ENCODE results near the gene KCNJ12. TPM values are rescaled to one million over a fixed set of nuclear protein-coding genes. Genes with fewer than 3 reads are reported as not detected.
"Not testable (repeated sequence)": the region's sequence is repeated elsewhere in the genome, so short reads cannot be mapped to it uniquely, and the experiment has no call there.

KCNJ12 gene
- total and polyA plus RNA-seq, 4 experiments from 2014 or later = not detected

GRCh38 chr17:21422311-21423189, 46.4 kb downstream of the KCNJ12 start:
- H3K36me3 ChIP-seq (ENCODE audit: insufficient read depth, low read length); H3K36me3 Mint-ChIP-seq; POLR2A ChIA-PET (ENCODE audit: partially characterized antibody); H3K4me3 ChIP-seq (ENCODE audit: low read length in 2 of 2); DNase-seq; H3K27me3 ChIP-seq (ENCODE audit: insufficient read depth, low read length); H3K4me3 Mint-ChIP-seq; H3K9me3 Mint-ChIP-seq; H3K9me3 ChIP-seq (ENCODE audit: control insufficient read depth in 1 of 2, low read length in 2 of 2); H3K27me3 Mint-ChIP-seq; CTCF ChIA-PET (ENCODE audit: partially characterized antibody); H3K27ac ChIP-seq (ENCODE audit: low read depth, low read length); intact Hi-C loops (cut with micrococcal nuclease): not testable (repeated sequence)
- peaks cover 10% of the 10 kb centered on the region for H3K4me1 ChIP-seq (ENCODE audit: insufficient read depth, low read length)
- Mint-ChIP-seq H3K4me1 (peaks cover 5 to 20% (median 14%) of the 10 kb centered on the region in 4 donors), H3K27ac (peak overlapping the region in 1 of 7 donors; percentile 4)

GRCh38 chr17:21423190-21423493, 47.0 kb downstream of the KCNJ12 start:
- POLR2A ChIA-PET (ENCODE audit: partially characterized antibody); CTCF ChIA-PET (ENCODE audit: partially characterized antibody); H3K4me3 Mint-ChIP-seq: not testable (repeated sequence)

GRCh38 chr17:21424697-21425096, 48.5 kb downstream of the KCNJ12 start:
- CTCF ChIA-PET (ENCODE audit: partially characterized antibody); intact Hi-C loops (cut with micrococcal nuclease); H3K4me1 Mint-ChIP-seq; H3K9me3 Mint-ChIP-seq; H3K27ac ChIP-seq (ENCODE audit: low read depth, low read length); H3K4me3 Mint-ChIP-seq; H3K9me3 ChIP-seq (ENCODE audit: control insufficient read depth in 1 of 2, low read length in 2 of 2); H3K36me3 ChIP-seq (ENCODE audit: insufficient read depth, low read length); H3K27me3 Mint-ChIP-seq; H3K27me3 ChIP-seq (ENCODE audit: insufficient read depth, low read length); POLR2A ChIA-PET (ENCODE audit: partially characterized antibody); H3K27ac Mint-ChIP-seq; H3K4me3 ChIP-seq (ENCODE audit: low read length in 2 of 2); DNase-seq; H3K4me1 ChIP-seq (ENCODE audit: insufficient read depth, low read length); H3K36me3 Mint-ChIP-seq: not testable (repeated sequence)

More at GRCh38 chr17:21423190-21423493, 47.0 kb downstream of the KCNJ12 start:
- H3K4me3 ChIP-seq (ENCODE audit: low read length in 2 of 2); DNase-seq; H3K27ac Mint-ChIP-seq; intact Hi-C loops (cut with micrococcal nuclease); H3K9me3 Mint-ChIP-seq; H3K27me3 ChIP-seq (ENCODE audit: insufficient read depth, low read length); H3K27ac ChIP-seq (ENCODE audit: low read depth, low read length); H3K36me3 ChIP-seq (ENCODE audit: insufficient read depth, low read length); H3K27me3 Mint-ChIP-seq; H3K36me3 Mint-ChIP-seq; H3K9me3 ChIP-seq (ENCODE audit: control insufficient read depth in 1 of 2, low read length in 2 of 2): not testable (repeated sequence)
- H3K4me1 Mint-ChIP-seq = peaks cover 5 to 20% (median 14%) of the 10 kb centered on the region in 4 donors
- peaks cover 10% of the 10 kb centered on the region for H3K4me1 ChIP-seq (ENCODE audit: insufficient read depth, low read length)

- DNase-seq = no peak
- ChIA-PET POLR2A (ENCODE audit: partially characterized antibody) (no interaction called here), CTCF (ENCODE audit: partially characterized antibody) (no interaction called here)
- H3K4me1 Mint-ChIP-seq = peaks cover 0 to 4% (median under 1%) of the 10 kb centered on the region in 4 donors
- no peak overlapping the region for H3K4me3 ChIP-seq (ENCODE audit: low read length in 2 of 2)
- no peaks in the 10 kb centered on the region for H3K27me3 ChIP-seq (ENCODE audit: insufficient read depth, low read length)
- H3K4me3 Mint-ChIP-seq = no peak overlapping the region
- no peaks in the 10 kb centered on the region for H3K9me3 Mint-ChIP-seq
- no peaks in the 10 kb centered on the region for H3K4me1 ChIP-seq (ENCODE audit: insufficient read depth, low read length)
- H3K27ac Mint-ChIP-seq = no peak overlapping the region
- no peaks in the 10 kb centered on the region for H3K9me3 ChIP-seq (ENCODE audit: control insufficient read depth in 1 of 2, low read length in 2 of 2)
- no peaks in the 10 kb centered on the region for H3K36me3 Mint-ChIP-seq
- intact Hi-C loops (cut with micrococcal nuclease) = no loop called here
- no peaks in the 10 kb centered on the region for H3K36me3 ChIP-seq (ENCODE audit: insufficient read depth, low read length)
- H3K27ac ChIP-seq (ENCODE audit: low read depth, low read length) = no peak overlapping the region
- peaks cover 6 to 8% of the 10 kb centered on the region in 2 donors for H3K27me3 Mint-ChIP-seq
Measured at GRCh38 chr17:21425321-21425720, 49.2 kb downstream of the KCNJ12 start.

- Histone ChIP-seq H3K27me3 (ENCODE audit: insufficient read depth, low read length) (no peaks in the 10 kb centered on the region), H3K9me3 (ENCODE audit: control insufficient read depth in 1 of 2, low read length in 2 of 2) (no peaks in the 10 kb centered on the region), H3K27ac (ENCODE audit: low read depth, low read length) (no peak overlapping the region), H3K4me3 (ENCODE audit: low read length in 2 of 2) (no peak overlapping the region), H3K4me1 (ENCODE audit: insufficient read depth, low read length) (no peaks in the 10 kb centered on the region), H3K36me3 (ENCODE audit: insufficient read depth, low read length) (no peaks in the 10 kb centered on the region)
- Mint-ChIP-seq H3K36me3 (no peaks in the 10 kb centered on the region), H3K4me3 (no peak overlapping the region), H3K4me1 (peaks cover 0 to 4% (median under 1%) of the 10 kb centered on the region in 4 donors), H3K9me3 (no peaks in the 10 kb centered on the region), H3K27ac (peak overlapping the region in 1 of 7 donors; percentile 77), H3K27me3 (peaks cover 6 to 8% of the 10 kb centered on the region in 2 donors)
- CTCF ChIA-PET (ENCODE audit: partially characterized antibody) = no interaction called here
- no peak for DNase-seq
- POLR2A ChIA-PET (ENCODE audit: partially characterized antibody) = no interaction called here
- intact Hi-C loops (cut with micrococcal nuclease) = no loop called here
Measured at GRCh38 chr17:21425736-21426135, 49.6 kb downstream of the KCNJ12 start.

- H3K27me3 Mint-ChIP-seq; H3K4me3 ChIP-seq (ENCODE audit: low read length in 2 of 2); H3K36me3 ChIP-seq (ENCODE audit: insufficient read depth, low read length); H3K4me1 ChIP-seq (ENCODE audit: insufficient read depth, low read length); DNase-seq; H3K9me3 ChIP-seq (ENCODE audit: control insufficient read depth in 1 of 2, low read length in 2 of 2); POLR2A ChIA-PET (ENCODE audit: partially characterized antibody); H3K27me3 ChIP-seq (ENCODE audit: insufficient read depth, low read length); H3K27ac Mint-ChIP-seq; CTCF ChIA-PET (ENCODE audit: partially characterized antibody); H3K27ac ChIP-seq (ENCODE audit: low read depth, low read length); H3K4me3 Mint-ChIP-seq; H3K9me3 Mint-ChIP-seq; H3K4me1 Mint-ChIP-seq; intact Hi-C loops (cut with micrococcal nuclease); H3K36me3 Mint-ChIP-seq: not testable (repeated sequence)
Measured at GRCh38 chr17:21426246-21426645, 50.1 kb downstream of the KCNJ12 start.

- CTCF ChIA-PET (ENCODE audit: partially characterized antibody); intact Hi-C loops (cut with micrococcal nuclease): not testable (repeated sequence)
Measured at GRCh38 chr17:21426876-21427275, 50.7 kb downstream of the KCNJ12 start.

More at GRCh38 chr17:21426876-21427275, 50.7 kb downstream of the KCNJ12 start:
- POLR2A ChIA-PET (ENCODE audit: partially characterized antibody); H3K27ac ChIP-seq (ENCODE audit: low read depth, low read length); H3K4me3 Mint-ChIP-seq; H3K4me1 ChIP-seq (ENCODE audit: insufficient read depth, low read length); H3K36me3 Mint-ChIP-seq; H3K27me3 Mint-ChIP-seq; H3K4me1 Mint-ChIP-seq; H3K9me3 ChIP-seq (ENCODE audit: control insufficient read depth in 1 of 2, low read length in 2 of 2); H3K4me3 ChIP-seq (ENCODE audit: low read length in 2 of 2); H3K36me3 ChIP-seq (ENCODE audit: insufficient read depth, low read length); H3K27ac Mint-ChIP-seq; DNase-seq; H3K27me3 ChIP-seq (ENCODE audit: insufficient read depth, low read length); H3K9me3 Mint-ChIP-seq: not testable (repeated sequence)

Measured in CD4-positive, alpha-beta memory T cell (primary cell).